RWPE1 (cell line): ENCODE data around the gene GNAQ.
"Not testable (repeated sequence)": the region's sequence is repeated elsewhere in the genome, so short reads cannot be mapped to it uniquely, and the experiment has no call there.

Experiments
- CTCF ChIA-PET: fragments of 350-600 bp; sonication (Branson Sonifier 250); formaldehyde crosslinking; extraction: SDS; loops from one replicate; lab custom pipeline; 2021; lab: Yijun Ruan, JAX
- POLR2A ChIA-PET: fragments of 400-600 bp; formaldehyde crosslinking; extraction: SDS; loops from one replicate; lab custom pipeline; 2020; ENCODE audit warnings: antibody characterized with exemption; ENCODE audit not compliant: low non-redundant PET; lab: Yijun Ruan, JAX
- DNase-seq: peaks from one replicate; pipeline ENCODE4 v3.0.0; 2012; ENCODE audit warnings: low spot score
- H3K27ac ChIP-seq: fragments of 450-650 bp; 2 replicates; pipeline ENCODE4 v1.5.1; 2017
- CTCF ChIP-seq: fragments of 450-650 bp; conservative IDR thresholded peaks from 2 replicates; pipeline ENCODE4 v1.5.1; 2017; ENCODE audit warnings: low read depth, mild to moderate bottlenecking

GNAQ gene

GRCh38 chr9:78062710-78063109 lies 31.1 kb upstream of the GNAQ start:
- CTCF ChIA-PET = interaction anchor here (0.6 to 0.8 kb wide), 2 partner anchors 9 to 33 kb away, joined by 4 to 6 read pairs; no protein-coding TSS in a partner anchor
- no peak for TF ChIP-seq CTCF
- H3K27ac ChIP-seq = no peak overlapping the region
- DNase-seq = no peak
- POLR2A ChIA-PET = no interaction called here

- CTCF ChIA-PET = interaction anchor here (0.6 to 2.1 kb wide), 3 partner anchors 19 to 475 kb away, joined by 3 to 8 read pairs (median 4); no protein-coding TSS in a partner anchor
- DNase-seq, POLR2A ChIA-PET, H3K27ac ChIP-seq: not testable (repeated sequence)
Observed at GRCh38 chr9:78054218-78054617, 22.6 kb upstream of the GNAQ start.

- no peak for TF ChIP-seq CTCF
- no peak overlapping the region for H3K27ac ChIP-seq
- ChIA-PET POLR2A (no interaction called here), CTCF (interaction anchor here (0.7 to 2.1 kb wide), 2 partner anchors 18 to 142 kb away, joined by 4 to 8 read pairs; no protein-coding TSS in a partner anchor)
- no peak for DNase-seq
Observed at GRCh38 chr9:78053627-78054026, 22.0 kb upstream of the GNAQ start.

GRCh38 chr9:78050421-78050820 lies 18.8 kb upstream of the GNAQ start:
- no peak for TF ChIP-seq CTCF
- DNase-seq = no peak
- POLR2A ChIA-PET = no interaction called here
- no peak overlapping the region for H3K27ac ChIP-seq
- CTCF ChIA-PET = no interaction called here

DNA sequence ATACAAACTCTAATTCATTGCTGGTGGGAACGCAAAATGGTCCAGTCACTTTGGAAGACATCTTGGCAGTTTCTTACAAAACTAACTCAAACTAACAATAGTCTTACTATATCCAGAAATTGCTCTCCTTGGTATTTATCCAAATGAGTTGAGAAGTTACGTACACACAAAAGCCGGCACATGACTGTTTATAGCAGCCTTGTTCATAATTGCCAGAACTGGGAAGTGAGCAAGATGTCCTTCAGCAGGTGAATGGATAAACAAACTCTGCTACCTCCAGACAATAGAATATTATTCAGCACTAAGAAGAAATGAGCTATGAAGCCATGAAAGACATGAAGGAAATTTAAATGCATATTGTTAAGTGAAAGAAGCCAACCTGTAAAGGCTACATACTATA lies 17.9 kb upstream of the GNAQ start:
- TF ChIP-seq CTCF = no peak
- H3K27ac ChIP-seq = no peak overlapping the region
- DNase-seq = no peak
- ChIA-PET POLR2A (no interaction called here), CTCF (no interaction called here)

DNA sequence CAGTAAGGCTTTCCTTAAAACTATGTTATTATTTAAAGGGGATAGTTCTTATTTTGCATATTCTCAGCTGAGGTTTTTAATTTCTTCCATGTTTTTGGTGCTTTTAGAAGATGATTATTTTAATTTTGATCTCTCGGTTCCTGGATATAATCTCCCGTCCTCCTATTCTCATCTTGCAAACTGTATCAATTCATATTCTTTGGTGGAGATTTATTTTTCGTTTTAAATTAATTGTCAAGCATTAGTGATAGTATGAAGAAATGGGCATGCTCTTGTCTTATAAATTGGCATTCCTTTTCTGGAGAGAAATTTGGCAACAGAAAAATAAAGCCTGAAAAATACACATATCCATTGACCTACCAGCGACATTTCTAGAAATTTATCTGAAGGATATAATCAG lies 15.5 kb upstream of the GNAQ start:
- no peak overlapping the region for H3K27ac ChIP-seq
- ChIA-PET CTCF (no interaction called here), POLR2A (no interaction called here)
- no peak for DNase-seq
- TF ChIP-seq CTCF = no peak

DNA sequence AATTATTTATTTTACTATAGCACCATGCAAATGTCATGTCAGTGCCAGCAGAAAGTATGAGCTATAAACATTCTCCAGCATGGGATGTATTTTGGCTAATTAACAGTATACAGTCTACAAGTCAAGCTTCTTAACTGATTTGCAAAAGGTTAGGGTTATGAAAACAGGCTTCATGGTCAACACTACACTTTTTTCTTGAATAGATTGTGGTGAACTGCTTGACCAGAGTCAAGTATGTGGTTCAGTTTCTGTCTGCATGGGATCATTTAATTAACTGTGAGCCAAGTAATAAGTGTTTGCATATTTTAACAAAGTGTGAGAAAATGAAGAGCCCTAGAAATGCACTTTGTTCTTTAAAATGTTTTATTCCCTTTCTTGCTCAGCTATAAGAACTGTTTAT lies 14.5 kb upstream of the GNAQ start:
- no peak overlapping the region for H3K27ac ChIP-seq
- ChIA-PET CTCF (interaction anchor here (0.6 to 1.5 kb wide), 2 partner anchors 11 to 40 kb away, joined by 4 to 6 read pairs; no protein-coding TSS in a partner anchor), POLR2A (no interaction called here)
- no peak for TF ChIP-seq CTCF
- DNase-seq = no peak
